Limb (tissue), 2 donors: Measurements from ENCODE around the gene MYH4.

ENCODE experiments used
- DNase-seq, 2 donors: peaks; one replicate each; pipeline ENCODE4 v3.0.0-alpha.2; 2016; ENCODE audit errors: extremely low spot score in 2 of 2

MYH4 gene

DNA sequence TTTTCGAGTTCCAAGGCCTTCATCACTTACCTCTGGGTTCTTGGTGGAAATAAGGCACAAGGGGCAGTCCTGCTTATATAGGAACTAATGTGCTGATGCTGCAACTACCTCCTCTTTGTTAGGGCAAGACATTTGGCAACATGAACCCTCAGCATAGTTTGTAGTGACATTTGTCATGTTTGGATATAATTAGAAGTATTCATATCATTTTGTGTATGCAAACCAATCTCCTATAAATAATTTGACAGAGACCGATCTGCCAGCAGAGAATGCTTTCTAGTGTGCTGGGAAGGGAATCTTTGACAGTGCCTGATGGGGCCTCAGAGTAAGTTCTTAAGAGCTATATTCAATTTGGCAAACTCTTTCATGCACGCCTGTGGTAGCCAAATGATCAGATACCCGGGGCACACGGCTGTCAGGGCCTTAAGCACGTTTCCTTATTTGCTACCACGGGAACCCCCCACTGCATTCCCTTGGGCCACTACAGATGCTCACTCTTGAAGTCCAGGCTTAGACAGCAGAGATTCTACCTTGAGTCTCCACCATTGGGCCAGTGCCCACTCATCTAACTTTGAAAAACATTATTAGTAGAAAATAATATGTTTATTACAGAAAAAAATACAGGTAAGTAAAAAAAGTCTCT is 47.3 kb downstream of the MYH4 start, which contains the start of gene MYH8:
MYH8 (minus strand) TSS at position 51 of the 643 bp plus-strand sequence. CDS start 1,723 bp downstream, outside the sequence.
- no peak for DNase-seq

GRCh38 chr17:10421211-10421610 is 48.1 kb downstream of the MYH4 start:
- no peak for DNase-seq

GRCh38 chr17:10420811-10421210 is 48.5 kb downstream of the MYH4 start:
- no peak for DNase-seq

DNA sequence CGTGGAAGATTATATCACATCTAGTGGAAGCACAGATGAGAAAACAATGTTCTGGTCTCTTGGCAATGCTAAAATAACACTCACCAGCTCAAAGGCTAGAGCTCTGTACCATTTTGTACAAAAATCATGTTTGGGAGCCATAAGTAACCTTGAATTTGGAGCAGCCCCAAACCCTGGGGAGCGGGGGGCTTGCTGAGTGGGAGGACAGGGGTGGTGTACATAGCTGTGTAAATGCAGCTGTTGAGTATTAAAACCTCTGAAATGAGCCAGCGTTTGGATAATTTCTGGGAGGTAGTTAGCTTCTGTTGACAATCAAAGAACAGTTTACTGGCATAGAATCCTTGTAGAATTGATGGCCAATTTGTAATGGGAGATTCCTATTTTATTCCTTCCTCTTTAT is 51.9 kb downstream of the MYH4 start:
- peak in 1 of 2 donors; percentile 26 for DNase-seq

GRCh38 chr17:10415161-10415560 is 54.2 kb downstream of the MYH4 start:
- DNase-seq, result no peak

- no peak for DNase-seq
Measured at GRCh38 chr17:10403589-10403988, 65.8 kb downstream of the MYH4 start.

- DNase-seq, result no peak
Measured at GRCh38 chr17:10398352-10398751, 71.0 kb downstream of the MYH4 start.

DNA sequence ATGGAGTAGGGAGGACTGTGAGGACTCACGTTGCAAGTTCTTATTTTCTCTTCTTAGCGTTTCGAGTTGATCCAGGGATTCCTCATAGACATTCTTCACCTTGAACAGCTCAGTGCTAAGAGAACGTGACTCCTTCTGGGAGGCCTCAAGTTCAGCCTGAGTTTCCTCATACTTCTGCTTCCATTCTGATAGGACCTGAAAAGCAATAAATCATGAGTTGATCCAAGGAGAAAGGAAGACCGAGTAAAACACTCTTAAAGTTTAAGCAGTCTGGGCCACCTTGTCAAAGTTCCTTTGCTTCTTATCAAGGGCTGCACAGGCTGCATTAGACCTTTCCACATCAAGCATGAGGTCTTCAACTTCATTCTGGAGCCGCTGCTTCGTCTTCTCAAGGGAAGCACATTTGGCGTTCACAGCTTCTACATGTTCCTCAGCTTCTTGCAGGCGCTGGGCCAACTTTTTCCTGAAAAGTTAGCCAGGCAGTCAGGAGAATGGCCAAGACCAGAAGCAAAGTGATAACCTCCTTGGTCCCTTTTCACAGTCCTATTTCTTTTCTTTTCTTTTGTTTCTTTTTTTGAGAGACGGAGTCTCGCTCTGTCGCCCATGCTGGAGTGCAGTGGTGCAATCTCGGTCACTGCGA is 72.7 kb downstream of the MYH4 start:
- no peak for DNase-seq

DNA sequence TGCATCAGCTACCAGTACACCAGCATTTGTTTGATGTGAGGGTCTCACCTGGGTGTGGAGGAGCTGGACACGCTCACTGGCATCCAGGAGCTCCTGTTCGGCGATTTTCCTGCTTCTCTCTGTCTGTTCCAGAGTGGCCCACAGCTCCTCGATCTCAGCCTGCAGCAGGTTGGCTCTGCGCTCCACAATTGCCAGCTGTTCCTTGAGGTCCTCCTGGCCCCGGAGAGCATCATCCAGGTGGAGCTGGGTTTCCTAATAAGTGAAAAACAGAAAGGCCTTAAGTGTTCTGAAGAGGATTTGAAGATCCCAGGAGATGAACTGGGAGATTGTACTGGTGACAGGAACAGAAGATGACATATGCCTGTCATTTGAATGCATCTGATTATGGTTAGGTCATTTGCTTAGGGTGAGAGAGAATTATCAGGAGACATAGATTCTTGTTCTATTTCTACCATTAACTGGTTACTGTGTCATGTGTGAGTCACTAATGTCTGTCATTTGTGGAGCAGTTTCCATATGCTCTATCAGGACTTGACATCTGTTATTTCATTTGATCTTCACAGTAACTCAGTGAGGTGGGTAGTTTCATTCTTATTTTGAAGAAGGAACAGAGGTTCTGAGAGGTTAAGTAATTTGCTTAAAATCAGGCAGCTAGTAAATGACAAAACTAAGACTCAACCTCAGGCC is 75.0 kb downstream of the MYH4 start:
- DNase-seq, result no peak
